Measurements from ENCODE around the gene MAF. TPM values are rescaled to one million over a fixed set of nuclear protein-coding genes. Genes with fewer than 3 reads are reported as not detected.

The MAF gene
- total and polyA plus RNA-seq, 2 experiments from 2014 or later, result 0.91 to 2.5 TPM

- Mint-ChIP-seq H3K36me3 (ENCODE audit: low read depth) (no peaks in the 10 kb centered on the region), H3K4me1 (no peaks in the 10 kb centered on the region), H3K4me3 (no peak overlapping the region), H3K9me3 (no peaks in the 10 kb centered on the region), H3K27ac (no peak overlapping the region), H3K27me3 (ENCODE audit: insufficient read depth, low read depth, poor library complexity) (peaks cover 2% of the 10 kb centered on the region)
- H4K20me1 ChIP-seq (replicated peaks; ENCODE audit: insufficient read depth), result no peaks in the 10 kb centered on the region
- DNase-seq (ENCODE audit: low spot score) (no peak), ATAC-seq (no peak)
- no peaks in the 10 kb centered on the region for H3K36me3 ChIP-seq (ENCODE audit: insufficient read depth)
- no peaks in the 10 kb centered on the region for H3F3A ChIP-seq (replicated peaks; ENCODE audit: low read depth)
- no peak overlapping the region for H2AFZ ChIP-seq
- H3K4me1 ChIP-seq (ENCODE audit: insufficient read depth), result no peaks in the 10 kb centered on the region
- H3K27ac ChIP-seq (ENCODE audit: low read depth), result no peak overlapping the region
- H3K79me2 ChIP-seq (replicated peaks; ENCODE audit: insufficient read depth), result no peaks in the 10 kb centered on the region
- no peak overlapping the region for H3K4me3 ChIP-seq
- H3K9me2 ChIP-seq (ENCODE audit: insufficient read depth), result peaks cover 14% of the 10 kb centered on the region
- H3K4me2 ChIP-seq, result no peak overlapping the region
- no peaks in the 10 kb centered on the region for H3K27me3 ChIP-seq (ENCODE audit: insufficient read depth)
- TF ChIP-seq, protein P1, sequence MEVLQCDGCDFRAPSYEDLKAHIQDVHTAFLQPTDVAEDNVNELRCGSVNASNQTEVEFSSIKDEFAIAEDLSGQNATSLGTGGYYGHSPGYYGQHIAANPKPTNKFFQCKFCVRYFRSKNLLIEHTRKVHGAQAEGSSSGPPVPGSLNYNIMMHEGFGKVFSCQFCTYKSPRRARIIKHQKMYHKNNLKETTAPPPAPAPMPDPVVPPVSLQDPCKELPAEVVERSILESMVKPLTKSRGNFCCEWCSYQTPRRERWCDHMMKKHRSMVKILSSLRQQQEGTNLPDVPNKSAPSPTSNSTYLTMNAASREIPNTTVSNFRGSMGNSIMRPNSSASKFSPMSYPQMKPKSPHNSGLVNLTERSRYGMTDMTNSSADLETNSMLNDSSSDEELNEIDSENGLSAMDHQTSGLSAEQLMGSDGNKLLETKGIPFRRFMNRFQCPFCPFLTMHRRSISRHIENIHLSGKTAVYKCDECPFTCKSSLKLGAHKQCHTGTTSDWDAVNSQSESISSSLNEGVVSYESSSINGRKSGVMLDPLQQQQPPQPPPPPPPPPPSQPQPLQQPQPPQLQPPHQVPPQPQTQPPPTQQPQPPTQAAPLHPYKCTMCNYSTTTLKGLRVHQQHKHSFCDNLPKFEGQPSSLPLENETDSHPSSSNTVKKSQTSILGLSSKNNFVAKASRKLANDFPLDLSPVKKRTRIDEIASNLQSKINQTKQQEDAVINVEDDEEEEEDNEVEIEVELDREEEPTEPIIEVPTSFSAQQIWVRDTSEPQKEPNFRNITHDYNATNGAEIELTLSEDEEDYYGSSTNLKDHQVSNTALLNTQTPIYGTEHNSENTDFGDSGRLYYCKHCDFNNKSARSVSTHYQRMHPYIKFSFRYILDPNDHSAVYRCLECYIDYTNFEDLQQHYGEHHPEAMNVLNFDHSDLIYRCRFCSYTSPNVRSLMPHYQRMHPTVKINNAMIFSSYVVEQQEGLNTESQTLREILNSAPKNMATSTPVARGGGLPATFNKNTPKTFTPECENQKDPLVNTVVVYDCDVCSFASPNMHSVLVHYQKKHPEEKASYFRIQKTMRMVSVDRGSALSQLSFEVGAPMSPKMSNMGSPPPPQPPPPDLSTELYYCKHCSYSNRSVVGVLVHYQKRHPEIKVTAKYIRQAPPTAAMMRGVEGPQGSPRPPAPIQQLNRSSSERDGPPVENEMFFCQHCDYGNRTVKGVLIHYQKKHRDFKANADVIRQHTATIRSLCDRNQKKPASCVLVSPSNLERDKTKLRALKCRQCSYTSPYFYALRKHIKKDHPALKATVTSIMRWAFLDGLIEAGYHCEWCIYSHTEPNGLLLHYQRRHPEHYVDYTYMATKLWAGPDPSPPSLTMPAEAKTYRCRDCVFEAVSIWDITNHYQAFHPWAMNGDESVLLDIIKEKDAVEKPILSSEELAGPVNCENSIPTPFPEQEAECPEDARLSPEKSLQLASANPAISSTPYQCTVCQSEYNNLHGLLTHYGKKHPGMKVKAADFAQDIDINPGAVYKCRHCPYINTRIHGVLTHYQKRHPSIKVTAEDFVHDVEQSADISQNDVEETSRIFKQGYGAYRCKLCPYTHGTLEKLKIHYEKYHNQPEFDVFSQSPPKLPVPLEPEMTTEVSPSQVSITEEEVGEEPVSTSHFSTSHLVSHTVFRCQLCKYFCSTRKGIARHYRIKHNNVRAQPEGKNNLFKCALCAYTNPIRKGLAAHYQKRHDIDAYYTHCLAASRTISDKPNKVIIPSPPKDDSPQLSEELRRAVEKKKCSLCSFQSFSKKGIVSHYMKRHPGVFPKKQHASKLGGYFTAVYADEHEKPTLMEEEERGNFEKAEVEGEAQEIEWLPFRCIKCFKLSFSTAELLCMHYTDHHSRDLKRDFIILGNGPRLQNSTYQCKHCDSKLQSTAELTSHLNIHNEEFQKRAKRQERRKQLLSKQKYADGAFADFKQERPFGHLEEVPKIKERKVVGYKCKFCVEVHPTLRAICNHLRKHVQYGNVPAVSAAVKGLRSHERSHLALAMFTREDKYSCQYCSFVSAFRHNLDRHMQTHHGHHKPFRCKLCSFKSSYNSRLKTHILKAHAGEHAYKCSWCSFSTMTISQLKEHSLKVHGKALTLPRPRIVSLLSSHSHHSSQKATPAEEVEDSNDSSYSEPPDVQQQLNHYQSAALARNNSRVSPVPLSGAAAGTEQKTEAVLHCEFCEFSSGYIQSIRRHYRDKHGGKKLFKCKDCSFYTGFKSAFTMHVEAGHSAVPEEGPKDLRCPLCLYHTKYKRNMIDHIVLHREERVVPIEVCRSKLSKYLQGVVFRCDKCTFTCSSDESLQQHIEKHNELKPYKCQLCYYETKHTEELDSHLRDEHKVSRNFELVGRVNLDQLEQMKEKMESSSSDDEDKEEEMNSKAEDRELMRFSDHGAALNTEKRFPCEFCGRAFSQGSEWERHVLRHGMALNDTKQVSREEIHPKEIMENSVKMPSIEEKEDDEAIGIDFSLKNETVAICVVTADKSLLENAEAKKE (CRISPR knock-in tag; IDR thresholded peaks at IDR 0.05), result no peak
- TF ChIP-seq STAT1 (IDR thresholded peaks at IDR 0.05; ENCODE audit: unreplicated experiment) (no peak), CTCF (conservative IDR thresholded peaks at IDR 0.05; ENCODE audit: low read depth in 2 of 2) (no peak), EZH2 (IDR thresholded peaks at IDR 0.05; ENCODE audit: low read depth, unreplicated experiment) (no peak), JUNB (IDR thresholded peaks at IDR 0.05; ENCODE audit: unreplicated experiment) (no peak), ZNF114 (CRISPR knock-in tag; IDR thresholded peaks at IDR 0.05) (no peak), EZH2phosphoT487 (IDR thresholded peaks at IDR 0.05; ENCODE audit: unreplicated experiment) (no peak), REST (IDR thresholded peaks at IDR 0.05; ENCODE audit: unreplicated experiment) (no peak), POLR2AphosphoS5 (IDR thresholded peaks at IDR 0.05; ENCODE audit: low read depth) (no peak), CREB1 (CRISPR knock-in tag; IDR thresholded peaks at IDR 0.05; ENCODE audit: low read depth) (no peak), ZNF331 (CRISPR knock-in tag; IDR thresholded peaks at IDR 0.05; ENCODE audit: low read depth) (no peak), NANOG (IDR thresholded peaks at IDR 0.05; ENCODE audit: borderline replicate concordance) (no peak)
- TF ChIP-seq, protein P2, sequence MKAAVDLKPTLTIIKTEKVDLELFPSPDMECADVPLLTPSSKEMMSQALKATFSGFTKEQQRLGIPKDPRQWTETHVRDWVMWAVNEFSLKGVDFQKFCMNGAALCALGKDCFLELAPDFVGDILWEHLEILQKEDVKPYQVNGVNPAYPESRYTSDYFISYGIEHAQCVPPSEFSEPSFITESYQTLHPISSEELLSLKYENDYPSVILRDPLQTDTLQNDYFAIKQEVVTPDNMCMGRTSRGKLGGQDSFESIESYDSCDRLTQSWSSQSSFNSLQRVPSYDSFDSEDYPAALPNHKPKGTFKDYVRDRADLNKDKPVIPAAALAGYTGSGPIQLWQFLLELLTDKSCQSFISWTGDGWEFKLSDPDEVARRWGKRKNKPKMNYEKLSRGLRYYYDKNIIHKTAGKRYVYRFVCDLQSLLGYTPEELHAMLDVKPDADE (IDR thresholded peaks at IDR 0.05), result no peak
These were observed 45.2 kb upstream of the MAF start for GRCh38 chr16:79645701-79646100.

Data from GM23338 (cell line).